Forelimb muscle (tissue), 1 donor: Measurements from ENCODE around the gene CENPVL2. TPM values are rescaled to one million over a fixed set of nuclear protein-coding genes. Genes with fewer than 3 reads are reported as not detected.
"Not testable (repeated sequence)": the region's sequence is repeated elsewhere in the genome, so short reads cannot be mapped to it uniquely, and the experiment has no call there.

Source experiments
- DNase-seq: peaks from one replicate; pipeline ENCODE4 v3.0.0-alpha.2; 2013; ENCODE audit warnings: low read depth
- polyA plus RNA-seq: library from polyadenylated mRNA; unstranded; fragments of 120-200 nt; gene quantifications from one replicate; pipeline ENCODE4 v1.2.1, GENCODE V29; 2013; ENCODE audit not compliant: insufficient read length

The CENPVL2 gene
- polyA plus RNA-seq: not detected

GRCh38 chrX:51682720-51683062 lies at the start of gene CENPVL2:
CENPVL2 (minus strand) TSS chrX:51682831; CDS start chrX:51682831, 0 bp downstream.
- DNase-seq: not testable (repeated sequence)

DNA sequence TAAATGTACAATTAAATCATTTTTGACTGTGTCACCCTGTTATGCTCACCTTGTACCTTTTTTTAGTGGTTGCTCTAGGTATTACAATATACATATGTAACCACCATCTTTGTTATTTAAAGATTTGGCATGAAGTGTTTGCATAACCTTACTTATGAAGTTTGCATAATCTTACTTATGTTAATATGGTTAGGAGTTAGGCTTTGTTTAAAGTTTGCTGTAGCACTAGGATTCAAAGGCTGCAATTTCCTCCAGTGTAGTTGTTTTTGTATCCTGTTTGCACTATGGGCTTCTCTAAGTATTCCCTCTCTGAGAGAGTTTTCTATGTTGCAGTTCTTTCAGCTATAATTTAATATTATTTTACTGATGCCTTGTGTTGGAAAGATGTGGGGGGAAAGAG lies 45.6 kb upstream of the CENPVL2 start:
- no peak for DNase-seq

DNA sequence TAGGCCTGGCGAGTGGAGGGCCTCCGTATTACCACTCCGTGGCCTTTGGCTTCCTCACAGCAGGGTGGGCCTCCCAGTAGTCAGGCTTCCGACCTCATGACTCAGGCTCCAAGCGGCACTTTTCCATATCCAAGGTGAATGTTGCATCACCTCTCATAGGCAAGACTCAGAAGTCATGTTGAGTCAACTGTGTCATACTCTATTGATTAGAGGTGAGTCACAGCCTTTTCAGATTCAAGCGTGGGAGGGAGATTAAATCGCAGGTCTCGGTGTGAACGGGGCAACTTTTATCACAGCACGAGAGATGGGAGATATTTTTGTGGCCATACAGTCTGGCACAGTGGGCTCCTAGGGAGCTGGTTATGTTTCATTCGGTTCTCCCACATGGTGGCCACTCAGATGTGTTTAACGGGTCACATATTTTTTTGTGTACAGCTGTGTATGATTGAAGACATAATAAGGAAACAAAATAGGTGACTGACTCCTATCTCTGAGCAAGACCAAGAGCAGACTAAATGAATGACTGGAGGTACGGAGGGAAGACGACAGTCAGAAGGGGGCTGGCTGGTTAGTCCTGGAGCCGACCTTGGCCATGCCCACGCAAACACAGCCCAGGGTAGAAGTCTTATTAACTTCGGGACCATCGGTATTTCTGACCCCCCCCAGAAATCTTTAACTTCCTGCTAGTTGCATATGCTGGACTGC lies 30.5 kb upstream of the CENPVL2 start:
- not testable (repeated sequence) for DNase-seq

DNA sequence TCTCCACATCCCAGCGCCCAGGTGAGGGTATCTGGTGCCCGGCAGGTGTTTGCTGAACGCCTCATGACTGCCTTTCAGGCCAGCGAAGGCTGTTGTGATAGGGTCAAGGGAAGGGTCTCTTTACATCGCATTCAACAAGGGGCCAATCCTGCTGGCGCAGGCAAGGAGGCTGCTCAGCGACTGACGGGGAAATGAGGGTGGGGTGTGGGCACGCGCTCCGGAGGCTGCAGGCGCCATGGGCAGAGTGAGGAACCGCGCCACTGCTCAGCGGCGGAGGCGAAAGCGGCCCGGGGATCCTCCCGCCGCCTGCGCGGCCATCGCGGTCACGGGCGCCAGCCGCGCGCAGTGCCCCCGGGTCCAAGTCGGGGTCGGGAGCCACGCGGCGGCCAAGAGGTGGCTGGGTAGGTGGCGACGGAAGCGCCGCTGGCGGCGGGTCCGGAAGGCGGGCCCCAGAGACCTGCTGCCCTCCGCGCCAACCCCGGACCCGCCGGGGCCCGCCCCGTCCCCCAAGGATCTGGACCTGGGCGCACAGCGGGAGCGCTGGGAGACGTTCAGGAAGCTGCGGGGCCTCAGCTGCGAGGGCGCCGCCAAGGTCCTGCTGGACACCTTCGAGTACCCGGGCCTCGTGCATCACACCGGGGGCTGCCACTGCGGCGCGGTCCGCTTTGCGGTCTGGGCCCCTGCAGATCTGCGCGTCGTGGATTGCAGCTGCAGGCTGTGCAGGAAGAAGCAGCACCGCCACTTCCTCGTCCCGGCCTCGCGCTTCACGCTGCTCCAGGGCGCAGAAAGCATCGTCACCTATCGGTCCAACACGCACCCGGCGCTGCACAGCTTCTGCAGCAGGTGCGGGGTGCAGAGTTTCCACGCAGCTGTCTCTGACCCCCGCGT lies 27.9 kb upstream of the CENPVL2 start, which contains the start of gene CENPVL1:
Gene CENPVL1 (plus strand): TSS at position 236 of the 888 bp plus-strand sequence. CDS start 0 bp downstream, at position 236.
- not testable (repeated sequence) for DNase-seq

- no peak for DNase-seq
These were observed 14.8 kb upstream of the CENPVL2 start for GRCh38 chrX:51697397-51697796.

DNA sequence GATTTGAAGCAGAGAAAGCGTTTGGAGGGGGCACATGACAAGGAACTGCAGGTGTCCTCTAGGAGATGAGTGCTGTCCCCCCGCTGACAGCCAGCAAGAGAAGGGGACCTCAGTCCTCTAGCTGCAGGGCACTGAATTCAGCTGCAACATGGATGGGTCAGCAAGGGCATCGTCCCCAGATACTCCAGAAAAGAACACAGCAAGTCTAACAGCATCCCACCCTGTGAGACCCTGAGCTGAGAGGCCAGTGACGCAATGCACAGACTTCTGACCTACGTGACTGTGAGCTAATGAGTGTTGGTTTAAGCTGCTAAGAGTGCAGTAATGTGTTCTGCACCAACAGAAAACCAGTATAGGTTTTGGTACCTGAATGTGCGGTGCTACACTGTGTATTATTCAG lies 11.6 kb upstream of the CENPVL2 start:
- no peak for DNase-seq

DNA sequence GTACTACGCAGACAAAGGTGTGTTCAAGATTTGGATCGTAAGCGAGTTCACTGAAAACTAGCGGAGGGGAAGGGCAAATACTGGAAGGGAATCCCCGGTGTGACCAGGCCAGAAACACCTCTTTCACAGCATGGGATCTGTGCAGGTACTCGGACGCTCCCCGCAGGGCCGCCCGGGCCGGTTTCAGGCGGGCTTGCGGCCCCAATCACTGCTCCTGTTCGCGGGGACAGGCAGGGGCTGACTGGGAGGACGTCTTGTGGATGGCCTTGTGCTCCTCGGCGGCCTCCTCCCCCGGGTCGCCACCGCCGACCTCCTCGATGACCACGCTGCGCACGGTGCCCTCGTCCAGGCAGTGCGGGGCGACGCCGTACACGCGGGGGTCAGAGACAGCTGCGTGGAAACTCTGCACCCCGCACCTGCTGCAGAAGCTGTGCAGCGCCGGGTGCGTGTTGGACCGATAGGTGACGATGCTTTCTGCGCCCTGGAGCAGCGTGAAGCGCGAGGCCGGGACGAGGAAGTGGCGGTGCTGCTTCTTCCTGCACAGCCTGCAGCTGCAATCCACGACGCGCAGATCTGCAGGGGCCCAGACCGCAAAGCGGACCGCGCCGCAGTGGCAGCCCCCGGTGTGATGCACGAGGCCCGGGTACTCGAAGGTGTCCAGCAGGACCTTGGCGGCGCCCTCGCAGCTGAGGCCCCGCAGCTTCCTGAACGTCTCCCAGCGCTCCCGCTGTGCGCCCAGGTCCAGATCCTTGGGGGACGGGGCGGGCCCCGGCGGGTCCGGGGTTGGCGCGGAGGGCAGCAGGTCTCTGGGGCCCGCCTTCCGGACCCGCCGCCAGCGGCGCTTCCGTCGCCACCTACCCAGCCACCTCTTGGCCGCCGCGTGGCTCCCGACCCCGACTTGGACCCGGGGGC lies 567 bp downstream of the CENPVL2 start:
- not testable (repeated sequence) for DNase-seq

- DNase-seq: not testable (repeated sequence)
These were observed 2.8 kb downstream of the CENPVL2 start for GRCh38 chrX:51679689-51680433.

DNA sequence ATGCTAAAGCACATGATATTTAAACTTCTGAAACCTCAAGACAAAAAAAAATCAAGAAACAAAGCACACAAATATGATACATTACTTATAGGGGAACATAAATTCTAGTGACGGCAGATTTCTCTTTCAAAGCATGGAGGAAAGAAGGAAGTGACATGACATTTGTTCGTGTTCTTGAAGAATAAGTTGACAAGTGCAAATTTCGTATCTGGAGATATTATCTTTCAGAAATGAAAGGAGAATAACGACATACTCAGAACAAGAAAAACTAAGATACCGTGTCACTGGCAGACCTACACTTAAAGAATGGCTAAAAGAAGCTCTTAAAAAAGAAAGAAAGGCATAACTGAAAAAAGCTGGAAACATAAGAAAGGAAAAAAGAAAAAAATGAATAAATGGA lies 16.6 kb downstream of the CENPVL2 start:
- no peak for DNase-seq

GRCh38 chrX:51643377-51643776 lies 39.3 kb downstream of the CENPVL2 start:
- no peak for DNase-seq

- peak; percentile 9 for DNase-seq
These were observed 41.1 kb downstream of the CENPVL2 start for GRCh38 chrX:51641421-51642021.

GRCh38 chrX:51636511-51636910 lies 46.1 kb downstream of the CENPVL2 start:
- not testable (repeated sequence) for DNase-seq

Other genes starting within 250 kb of the CENPVL2 start
- 3.8 TPM for gene NUDT11, start 186.2 kb downstream of the CENPVL2 start, polyA plus RNA-seq
- gene CENPVL3, start 63.9 kb downstream of the CENPVL2 start, polyA plus RNA-seq: not detected
- not detected for gene CENPVL1, start 27.7 kb upstream of the CENPVL2 start, polyA plus RNA-seq
- 8.0 TPM for gene GSPT2, start 60.6 kb upstream of the CENPVL2 start, polyA plus RNA-seq
- gene MAGED1, start 210.8 kb upstream of the CENPVL2 start, polyA plus RNA-seq: 251 TPM